HepG2 (cell line): ENCODE data around the gene ARHGAP12. TPM values are rescaled to one million over a fixed set of nuclear protein-coding genes. Genes with fewer than 3 reads are reported as not detected.

Experiments
- ATAC-seq: fragments of 200-7000 bp; cut with Tn5 transposase; 3 replicates; pipeline ENCODE4 v1.9.1; 2020; ENCODE audit warnings: mild to moderate bottlenecking, moderate library complexity
- BruUV-seq: library from RNA; stranded (reverse); fragments of 400-500 nt; replicated peaks from 2 replicates; lab custom pipeline; 2021; lab: Mats Ljungman, UMichigan
- CTCF ChIA-PET: fragments of 300-600 bp; formaldehyde crosslinking; extraction: SDS; loops from one replicate; lab custom pipeline; 2021; ENCODE audit warnings: low total read pairs, inconsistent platforms, low intra/inter-chr PET ratio; lab: Yijun Ruan, JAX
- POLR2A ChIA-PET: fragments of 350-600 bp; sonication (Branson Sonifier 250); formaldehyde crosslinking; loops from one replicate; lab custom pipeline; 2020; ENCODE audit warnings: antibody characterized with exemption, inconsistent platforms; lab: Yijun Ruan, JAX
- DNase-seq: peaks from one replicate; pipeline ENCODE4 v3.0.0-alpha.2; 2015; ENCODE audit warnings: low spot score
- FAIRE-seq: peaks from 3 replicates; lab custom pipeline; 2011; peaks lifted over from hg19 to GRCh38; lab: Jason Lieb, UNC
- H2AFZ ChIP-seq: one replicate; pipeline ENCODE4 v1.6.1; 2011; ENCODE audit warnings: low read length, inconsistent platforms
- H3K27ac ChIP-seq: fragments of 300-600 bp; 3 replicates; pipeline ENCODE4 v1.8.0; 2011; ENCODE audit warnings: mixed run types, mild to moderate bottlenecking, mixed read lengths, low read length, inconsistent platforms; ENCODE audit not compliant: insufficient read depth; ENCODE audit errors: extremely low read length
- H3K27me3 ChIP-seq, 2 experiments: fragments of 200-600 bp in 1 of 2; 2 replicates in 1 of 2; 3 replicates in 1 of 2; pipeline versions ENCODE4 v1.6.0 to v1.8.0; 2011; ENCODE audit warnings: low read length in 2 of 2, mild to moderate bottlenecking in 2 of 2, moderate library complexity in 2 of 2, inconsistent platforms in 1 of 2; ENCODE audit not compliant: insufficient read depth in 2 of 2, control insufficient read depth in 1 of 2
- H3K36me3 ChIP-seq, 2 experiments: fragments of 200-600 bp in 1 of 2; replicated peaks in 1 of 2; 2 replicates in 1 of 2; 3 replicates in 1 of 2; pipeline versions ENCODE4 v1.5.1 to v1.8.0; 2011; ENCODE audit warnings: low read length in 2 of 2, inconsistent platforms in 1 of 2; ENCODE audit not compliant: insufficient read depth in 2 of 2, control insufficient read depth in 1 of 2
- H3K4me1 ChIP-seq: 2 replicates; pipeline ENCODE4 v1.5.1; 2012; ENCODE audit warnings: low read length, inconsistent platforms; ENCODE audit not compliant: insufficient read depth
- H3K4me2 ChIP-seq: 2 replicates; pipeline ENCODE4 v1.6.0; 2011; ENCODE audit warnings: low read depth, low read length, inconsistent platforms
- H3K4me3 ChIP-seq, 3 experiments: fragments of 200-600 bp in 1 of 3; sonication (generic), shearing (Covaris generic) in 1 of 3; replicated peaks in 1 of 3; 2 replicates each; pipeline ENCODE4 v1.5.1; 2011 to 2016; ENCODE audit warnings: low read length in 3 of 3, inconsistent platforms in 2 of 3, low read depth in 2 of 3, mild to moderate bottlenecking in 2 of 3, control low read depth in 1 of 3, mixed read lengths in 1 of 3; ENCODE audit not compliant: insufficient read depth in 1 of 3
- H3K79me2 ChIP-seq: one replicate; pipeline ENCODE4 v1.6.1; 2011; ENCODE audit warnings: low read length, inconsistent platforms; ENCODE audit not compliant: insufficient read depth
- H3K9ac ChIP-seq: 2 replicates; pipeline ENCODE4 v1.6.0; 2011; ENCODE audit warnings: mild to moderate bottlenecking, low read depth, low read length, inconsistent platforms; ENCODE audit not compliant: insufficient read depth
- H3K9me3 ChIP-seq: 2 replicates; pipeline ENCODE4 v1.5.1; 2012; ENCODE audit warnings: mild to moderate bottlenecking, low read length
- H4K20me1 ChIP-seq: 2 replicates; pipeline ENCODE4 v1.6.0; 2011; ENCODE audit warnings: inconsistent platforms, mild to moderate bottlenecking, low read length, moderate library complexity; ENCODE audit not compliant: insufficient read depth
- CHD4 ChIP-seq: fragments of 200-600 bp; sonication (generic); IDR thresholded peaks from 2 replicates; pipeline ENCODE4 v1.7.0; 2017; ENCODE audit warnings: mild to moderate bottlenecking, low read length, borderline replicate concordance
- HNF4A ChIP-seq: sonication (generic); formaldehyde crosslinking; IDR thresholded peaks from 2 replicates; pipeline ENCODE4 v1.4.0; 2020; ENCODE audit warnings: missing genetic modification reagents
- HNF4G ChIP-seq, 2 experiments: sonication (generic) in 1 of 2; formaldehyde crosslinking in 1 of 2; IDR thresholded peaks; 2 replicates each; pipeline versions ENCODE4 v1.4.0 to v1.6.1; 2011 to 2020; ENCODE audit warnings: borderline replicate concordance in 2 of 2, low read depth in 2 of 2, mild to moderate bottlenecking in 2 of 2, low read length in 1 of 2, missing genetic modification reagents in 1 of 2, moderate library complexity in 1 of 2
- RXRB ChIP-seq: IDR thresholded peaks from 2 replicates; pipeline ENCODE4 v1.6.1; 2016; ENCODE audit warnings: borderline replicate concordance, missing genetic modification reagents, missing compliant biosample characterization
- SKI ChIP-seq: fragments of 450-650 bp; IDR thresholded peaks from one replicate; pipeline ENCODE4 v1.6.1; 2018; ENCODE audit warnings: mild to moderate bottlenecking; ENCODE audit not compliant: partially characterized antibody
- SP5 ChIP-seq: IDR thresholded peaks from 2 replicates; pipeline ENCODE4 v1.6.1; 2016; ENCODE audit warnings: low read depth, borderline replicate concordance
- ZNF143 ChIP-seq: sonication (generic); formaldehyde crosslinking; IDR thresholded peaks from 2 replicates; pipeline ENCODE4 v1.4.0; 2020; ENCODE audit warnings: missing genetic modification reagents
- ZNF644 ChIP-seq: IDR thresholded peaks from 2 replicates; pipeline ENCODE4 v1.6.1; 2016; ENCODE audit warnings: low read depth
- ZNF841 ChIP-seq: sonication (generic); formaldehyde crosslinking; IDR thresholded peaks from 2 replicates; pipeline ENCODE4 v1.8.1; 2023; ENCODE audit warnings: missing genetic modification reagents, borderline replicate concordance
- WGBS: methylation state at CpG from one replicate; pipeline ENCODE4 v1.1.6; 2017; ENCODE audit warnings: low lambda C conversion rate; 5-methylcytosine and 5-hydroxymethylcytosine counted together
- in situ Hi-C: cut with HindIII; loops from 2 replicates; pipeline ENCODE4 v1.10.0; 2017; ENCODE audit warnings: low pct_unique_long_range_greater_than_20kb; ENCODE audit not compliant: extremely low pct_ligation_motif_present
- intact Hi-C: fragments of 100-400 bp; cut with micrococcal nuclease; formaldehyde crosslinking; loops from one replicate; pipeline ENCODE4 v1.10.0; 2022; ENCODE audit not compliant: unreplicated experiment
- polyA plus RNA-seq, 8 experiments: library from polyadenylated mRNA; depleted of rRNA in 3 of 8; stranded (reverse) in 7 of 8; unstranded in 1 of 8; fragments of >200 nt; fragmentation: Illumina TruSeq in 4 of 8; extraction: Trizol in 4 of 8; gene quantifications; 2 replicates each; pipeline versions ENCODE4 v1.2.1 to v1.2.3, GENCODE V29; 2011 to 2016; ENCODE audit warnings: low read depth in 4 of 8, missing spikeins in 1 of 8, mixed read lengths in 1 of 8; ENCODE audit not compliant: insufficient read depth in 1 of 8
- total RNA-seq, 5 experiments: library from RNA; depleted of rRNA; stranded (reverse); fragments of >200 nt; fragmentation: Illumina TruSeq; extraction: Trizol; gene quantifications; 2 replicates each; pipeline ENCODE4 v1.2.3, GENCODE V29; 2016; ENCODE audit warnings: low read depth in 1 of 5
- TF ChIP-seq, protein P1 (sequence below): IDR thresholded peaks from 2 replicates; pipeline ENCODE4 v1.6.1; 2016; ENCODE audit warnings: low read depth
- TF ChIP-seq, protein P2 (sequence below): sonication (generic); formaldehyde crosslinking; IDR thresholded peaks from 2 replicates; pipeline ENCODE4 v1.9.0; 2021; ENCODE audit warnings: missing genetic modification reagents, mild to moderate bottlenecking, borderline replicate concordance
- TF ChIP-seq, protein P3 (sequence below): sonication (generic); formaldehyde crosslinking; IDR thresholded peaks from 2 replicates; pipeline ENCODE4 v1.5.1; 2020; ENCODE audit warnings: mild to moderate bottlenecking, missing genetic modification reagents

ARHGAP12 gene
- total and polyA plus RNA-seq, 2 of the 13 experiments (the other 11 are each of a cell fraction or from before 2014, with no cell fraction given): 25.0 to 54.6 TPM

DNA sequence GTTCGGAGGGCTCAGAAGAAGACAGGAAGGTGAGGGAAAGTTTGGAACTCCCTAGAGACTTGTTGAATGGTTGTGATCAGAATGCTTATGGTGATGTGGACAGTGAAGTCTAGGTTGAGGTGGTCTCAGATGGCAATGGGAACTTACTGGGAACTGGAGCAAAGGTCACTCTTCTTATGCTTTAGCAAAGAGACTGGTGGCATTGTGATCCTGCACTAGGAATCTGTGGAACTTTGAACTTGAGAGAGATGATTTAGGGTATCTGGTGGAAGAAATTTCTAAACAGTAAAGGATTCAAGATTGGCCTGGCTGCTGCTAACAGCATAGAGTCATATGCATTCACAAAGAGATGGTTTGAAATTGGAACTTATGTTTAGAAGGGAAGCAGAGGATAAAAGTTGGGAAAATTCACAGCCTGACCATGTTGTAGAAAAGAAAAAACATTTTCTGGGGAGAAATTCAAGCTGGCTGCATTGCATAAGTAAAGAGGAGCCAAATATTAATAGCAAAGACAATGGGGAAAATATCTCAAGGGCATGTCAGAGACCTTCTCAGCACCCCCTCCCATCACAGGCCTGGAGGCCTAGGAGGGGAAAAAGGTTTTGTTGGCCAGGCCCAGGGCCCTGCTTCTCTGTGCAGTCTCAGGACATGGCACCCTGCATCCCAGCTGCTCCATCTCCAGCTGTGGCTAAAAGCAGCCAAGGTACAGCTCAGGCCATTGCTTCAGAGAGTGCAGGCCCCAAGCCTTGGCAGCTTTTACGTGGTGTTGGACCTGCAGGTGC is 26.0 kb upstream of the ARHGAP12 start:
- no peaks in the 10 kb centered on the region for H3K79me2 ChIP-seq
- 92% methylated on average over 2 of the region's 2 CpGs for WGBS
- H3K9ac ChIP-seq: no peak overlapping the region
- no peaks in the 10 kb centered on the region for H4K20me1 ChIP-seq
- H3K4me2 ChIP-seq: 0 out of 2 replicates have a peak overlapping the region, but pooled peaks have one; percentile 8
- 0 out of 5 replicates have a peak, but pooled peaks cover 0 to 3% of the 10 kb centered on the region in 2 experiments for H3K36me3 ChIP-seq
- FAIRE-seq: no peak
- H3K27ac ChIP-seq: peak overlapping the region; percentile 33
- POLR2A ChIA-PET: no interaction called here
- in situ Hi-C loops (no loop called here), intact Hi-C loops (no loop called here)
- DNase-seq: peak; percentile 71
- no peak overlapping the region for H2AFZ ChIP-seq
- BruUV-seq: no TSS peak
- no peak overlapping the region for H3K4me3 ChIP-seq
- peaks cover 25% of the 10 kb centered on the region for H3K9me3 ChIP-seq
- no peak for ATAC-seq
- TF ChIP-seq ZNF841 (CRISPR knock-in tag) (peak; percentile 100), RXRB (CRISPR knock-in tag) (peak; percentile 35; the same call in 1 of the 2 replicates), ZNF644 (0 out of 2 replicates have a peak, but pooled peaks have one; percentile 39), CHD4 (no peak), HNF4G (IDR thresholded peaks at IDR 0.05; ENCODE audit: borderline replicate concordance, low read depth, low read length) (peak; percentile 47; the same call in 1 of the 2 replicates), HNF4G (CRISPR knock-in tag; IDR thresholded peaks at IDR 0.05; ENCODE audit: borderline replicate concordance, low read depth) (no peak), ZNF143 (CRISPR knock-in tag) (no peak), HNF4A (CRISPR knock-in tag) (peak; percentile 52), SP5 (CRISPR knock-in tag) (no peak), SKI (peak; percentile 22)
- TF ChIP-seq, protein P1, sequence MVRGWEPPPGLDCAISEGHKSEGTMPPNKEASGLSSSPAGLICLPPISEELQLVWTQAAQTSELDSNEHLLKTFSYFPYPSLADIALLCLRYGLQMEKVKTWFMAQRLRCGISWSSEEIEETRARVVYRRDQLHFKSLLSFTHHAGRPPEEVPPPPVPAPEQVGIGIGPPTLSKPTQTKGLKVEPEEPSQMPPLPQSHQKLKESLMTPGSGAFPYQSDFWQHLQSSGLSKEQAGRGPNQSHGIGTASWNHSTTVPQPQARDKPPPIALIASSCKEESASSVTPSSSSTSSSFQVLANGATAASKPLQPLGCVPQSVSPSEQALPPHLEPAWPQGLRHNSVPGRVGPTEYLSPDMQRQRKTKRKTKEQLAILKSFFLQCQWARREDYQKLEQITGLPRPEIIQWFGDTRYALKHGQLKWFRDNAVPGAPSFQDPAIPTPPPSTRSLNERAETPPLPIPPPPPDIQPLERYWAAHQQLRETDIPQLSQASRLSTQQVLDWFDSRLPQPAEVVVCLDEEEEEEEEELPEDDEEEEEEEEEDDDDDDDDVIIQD (CRISPR knock-in tag): no peak
- TF ChIP-seq, protein P2, sequence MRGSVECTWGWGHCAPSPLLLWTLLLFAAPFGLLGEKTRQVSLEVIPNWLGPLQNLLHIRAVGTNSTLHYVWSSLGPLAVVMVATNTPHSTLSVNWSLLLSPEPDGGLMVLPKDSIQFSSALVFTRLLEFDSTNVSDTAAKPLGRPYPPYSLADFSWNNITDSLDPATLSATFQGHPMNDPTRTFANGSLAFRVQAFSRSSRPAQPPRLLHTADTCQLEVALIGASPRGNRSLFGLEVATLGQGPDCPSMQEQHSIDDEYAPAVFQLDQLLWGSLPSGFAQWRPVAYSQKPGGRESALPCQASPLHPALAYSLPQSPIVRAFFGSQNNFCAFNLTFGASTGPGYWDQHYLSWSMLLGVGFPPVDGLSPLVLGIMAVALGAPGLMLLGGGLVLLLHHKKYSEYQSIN: no peak
- TF ChIP-seq, protein P3, sequence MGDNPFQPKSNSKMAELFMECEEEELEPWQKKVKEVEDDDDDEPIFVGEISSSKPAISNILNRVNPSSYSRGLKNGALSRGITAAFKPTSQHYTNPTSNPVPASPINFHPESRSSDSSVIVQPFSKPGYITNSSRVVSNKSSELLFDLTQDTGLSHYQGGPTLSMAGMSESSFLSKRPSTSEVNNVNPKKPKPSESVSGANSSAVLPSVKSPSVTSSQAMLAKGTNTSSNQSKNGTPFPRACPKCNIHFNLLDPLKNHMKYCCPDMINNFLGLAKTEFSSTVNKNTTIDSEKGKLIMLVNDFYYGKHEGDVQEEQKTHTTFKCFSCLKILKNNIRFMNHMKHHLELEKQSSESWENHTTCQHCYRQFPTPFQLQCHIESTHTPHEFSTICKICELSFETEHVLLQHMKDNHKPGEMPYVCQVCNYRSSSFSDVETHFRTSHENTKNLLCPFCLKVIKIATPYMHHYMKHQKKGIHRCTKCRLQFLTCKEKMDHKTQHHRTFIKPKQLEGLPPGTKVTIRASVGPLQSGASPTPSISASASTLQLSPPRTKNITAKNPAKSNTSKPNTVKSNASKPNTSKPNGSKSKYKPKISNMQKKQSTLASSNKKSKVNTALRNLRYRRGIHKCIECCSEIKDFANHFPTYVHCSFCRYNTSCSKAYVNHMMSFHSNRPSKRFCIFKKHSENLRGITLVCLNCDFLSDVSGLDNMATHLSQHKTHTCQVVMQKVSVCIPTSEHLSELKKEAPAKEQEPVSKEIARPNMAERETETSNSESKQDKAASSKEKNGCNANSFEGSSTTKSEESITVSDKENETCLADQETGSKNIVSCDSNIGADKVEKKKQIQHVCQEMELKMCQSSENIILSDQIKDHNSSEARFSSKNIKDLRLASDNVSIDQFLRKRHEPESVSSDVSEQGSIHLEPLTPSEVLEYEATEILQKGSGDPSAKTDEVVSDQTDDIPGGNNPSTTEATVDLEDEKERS (CRISPR knock-in tag): peak; percentile 53; the same call in 1 of the 2 replicates
- peaks cover 50% of the 10 kb centered on the region for H3K4me1 ChIP-seq
- H3K27me3 ChIP-seq: no peaks in the 10 kb centered on the region
- CTCF ChIA-PET: no interaction called here
